WTC11 (cell line): ENCODE data around the gene RHOH. TPM values are rescaled to one million over a fixed set of nuclear protein-coding genes. Genes with fewer than 3 reads are reported as not detected.

Experiments used
- JAZF1 ChIP-seq: fragments of 250-450 bp; sonication (Bioruptor Pico); IDR thresholded peaks from 2 replicates; pipeline ENCODE4 v1.9.0; 2021; ENCODE audit warnings: moderate library complexity, mild to moderate bottlenecking, inconsistent platforms
- ZNF532 ChIP-seq: fragments of 250-450 bp; sonication (Bioruptor Pico); IDR thresholded peaks from 2 replicates; pipeline ENCODE4 v1.9.0; 2021; ENCODE audit warnings: mild to moderate bottlenecking, borderline replicate concordance
- ZNF671 ChIP-seq: fragments of 250-450 bp; sonication (Bioruptor Pico); IDR thresholded peaks from 2 replicates; pipeline ENCODE4 v1.8.0; 2021; ENCODE audit warnings: mild to moderate bottlenecking
- total RNA-seq: library from RNA; stranded (reverse); gene quantifications from 3 replicates; pipeline ENCODE4 v1.2.3, GENCODE V29; 2021

Gene RHOH
- total RNA-seq, 1 experiment from 2014 or later, result 8.7 TPM

DNA sequence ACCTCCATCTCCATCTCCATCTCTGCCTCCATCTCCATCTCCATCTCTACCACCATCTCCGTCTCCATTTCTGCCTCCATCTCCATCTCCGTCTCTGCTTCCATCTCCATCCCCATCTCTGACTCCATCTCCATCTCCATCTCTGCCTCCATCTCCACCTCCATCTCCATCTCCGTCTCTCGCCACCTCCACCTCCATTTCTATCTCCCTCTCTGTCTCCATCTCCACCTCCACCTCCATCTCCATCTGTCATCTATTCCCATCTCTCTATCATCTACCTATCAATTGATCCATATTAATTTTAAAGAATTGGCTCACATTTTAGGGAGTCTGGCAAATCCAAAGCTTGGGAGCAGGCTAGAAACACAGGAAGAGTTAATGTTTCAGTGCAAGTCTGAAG lies 98.7 kb downstream of the RHOH start (continued):
- no peak for TF ChIP-seq ZNF532 (CRISPR knock-in tag)
- no peak for TF ChIP-seq ZNF671 (CRISPR knock-in tag)
- no peak for TF ChIP-seq JAZF1 (CRISPR knock-in tag)

Other genes with a start within 250 kb of the RHOH start
- 61.7 to 64.6 TPM (median 63.0 TPM) in 3 replicates for gene PDS5A, start 219.1 kb upstream of the RHOH start, total RNA-seq
- 28.5 to 31.7 TPM (median 28.9 TPM) in 3 replicates for gene N4BP2, start 140.2 kb upstream of the RHOH start, total RNA-seq
- gene CHRNA9, start 138.3 kb downstream of the RHOH start, total RNA-seq, result 1.2 to 1.9 TPM (median 1.8 TPM) in 3 replicates